NCI-H187 treated with DMSO at 0.1 percent for 48 hours (cell line): Measurements from ENCODE around the gene SLC25A33.

Experiments
- DNase-seq: peaks from one replicate; lab custom pipeline; 2025; lab: John Stamatoyannopoulos, UW

The SLC25A33 gene

DNA sequence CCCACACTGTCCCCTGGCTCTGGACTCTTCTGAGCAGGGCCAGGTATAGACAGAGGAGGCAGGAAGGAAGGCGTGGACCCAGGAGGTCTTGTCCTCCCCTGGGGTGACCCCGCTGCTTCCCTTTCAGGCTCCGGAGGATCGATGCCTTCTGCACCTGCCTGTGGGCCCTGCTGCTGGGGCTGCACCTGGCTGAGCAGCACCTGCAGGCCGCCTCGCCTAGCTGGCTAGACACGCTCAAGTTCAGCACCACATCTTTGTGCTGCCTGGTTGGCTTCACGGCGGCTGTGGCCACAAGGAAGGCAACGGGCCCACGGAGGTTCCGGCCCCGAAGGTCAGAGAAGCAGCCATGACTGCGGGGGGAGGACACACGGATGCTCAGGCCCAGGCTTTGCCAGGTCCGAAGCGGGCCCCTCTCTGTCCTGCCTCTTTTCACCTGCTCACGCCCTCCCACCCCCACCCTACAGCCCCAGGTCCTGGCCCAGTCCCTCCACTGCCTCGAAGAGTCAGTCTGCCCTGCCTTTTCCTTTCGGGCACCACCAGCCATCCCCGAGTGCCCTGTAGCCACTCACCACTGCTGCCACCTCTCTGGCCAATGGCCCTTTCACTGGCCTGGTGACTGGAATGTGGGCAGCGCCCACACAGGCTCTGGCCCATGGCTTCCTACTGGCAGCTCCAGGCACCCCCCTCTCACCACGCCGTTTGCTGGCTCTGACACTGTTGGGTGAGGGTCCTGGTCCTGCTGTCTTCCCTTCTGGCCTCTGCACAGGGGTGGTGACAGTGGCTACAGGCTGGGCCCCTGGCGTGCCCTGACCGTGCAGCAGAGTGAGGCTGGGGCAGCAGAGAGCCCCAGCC lies 62.9 kb downstream of the SLC25A33 start:
- DNase-seq = no peak

- DNase-seq = no peak
Measured at GRCh38 chr1:9602794-9603167, 63.5 kb downstream of the SLC25A33 start.

DNA sequence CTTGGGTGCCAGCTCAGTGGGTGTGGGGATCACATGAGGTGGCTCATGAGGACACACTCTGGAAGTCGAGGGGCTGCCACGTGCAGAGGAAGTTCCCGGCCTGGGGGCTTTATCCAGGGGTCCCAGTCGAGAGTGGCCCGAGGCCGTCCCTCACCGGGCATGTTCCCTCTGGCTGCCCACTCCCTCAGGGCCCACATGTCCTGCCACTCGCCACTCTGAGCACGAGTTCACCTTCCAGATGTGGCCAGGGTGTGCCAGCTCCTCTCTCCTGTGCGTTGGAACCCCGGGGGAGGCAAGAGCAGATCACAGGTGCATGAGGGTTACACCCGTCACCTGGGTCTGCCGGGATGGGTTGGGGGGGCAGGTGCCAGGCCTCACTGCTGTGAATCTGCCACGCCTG lies 64.0 kb downstream of the SLC25A33 start:
- DNase-seq = no peak

GRCh38 chr1:9603766-9604753 lies 64.8 kb downstream of the SLC25A33 start:
- DNase-seq = no peak

DNA sequence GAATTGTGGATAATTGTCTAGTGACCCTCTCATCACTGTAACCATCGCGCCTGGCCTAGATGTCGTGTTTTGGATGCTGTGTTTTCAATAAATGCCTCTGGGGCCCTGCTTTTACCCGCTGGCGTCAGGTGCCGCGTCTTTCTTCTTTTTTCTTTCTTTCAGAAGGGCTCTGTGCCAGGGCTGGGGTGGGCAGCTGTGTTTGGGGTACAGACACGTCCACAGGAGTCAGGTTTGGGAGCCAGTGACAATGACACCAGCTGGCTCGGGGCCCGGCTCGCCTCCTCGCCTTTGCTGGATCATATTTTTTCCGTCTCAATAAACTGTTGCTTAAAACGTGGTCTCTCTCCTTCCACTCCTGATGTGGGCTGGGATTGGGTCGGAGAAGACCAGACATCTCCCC lies 65.6 kb downstream of the SLC25A33 start:
- DNase-seq = no peak

DNA sequence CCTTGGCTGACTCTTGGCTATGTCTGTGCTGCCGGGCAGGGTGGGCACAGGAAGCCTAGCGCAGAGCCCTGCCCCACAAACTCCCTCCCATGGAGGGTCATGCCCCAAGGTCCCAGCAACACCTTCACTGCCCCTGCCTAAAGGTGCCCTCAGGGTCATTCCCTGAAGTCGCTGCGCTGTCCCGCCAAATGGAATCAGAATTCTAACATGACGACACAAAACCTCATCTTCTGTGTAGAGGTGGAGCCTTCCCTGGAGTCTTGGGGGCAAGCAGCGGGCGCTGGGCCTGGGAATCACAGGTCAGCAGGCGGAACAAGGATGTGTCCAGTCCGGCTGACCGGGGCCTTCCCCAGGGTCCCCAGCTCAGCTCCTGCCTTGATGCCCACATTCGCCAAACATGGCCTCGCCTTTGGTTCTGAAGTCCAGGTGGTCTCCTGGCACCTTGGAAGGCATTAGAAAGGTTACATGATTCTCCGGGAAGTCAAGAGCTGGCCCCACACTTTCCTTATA lies 66.7 kb downstream of the SLC25A33 start:
- DNase-seq = no peak

GRCh38 chr1:9606458-9606857 lies 67.2 kb downstream of the SLC25A33 start:
- no peak for DNase-seq

- DNase-seq = no peak
Measured at GRCh38 chr1:9606948-9607347, 67.7 kb downstream of the SLC25A33 start.

DNA sequence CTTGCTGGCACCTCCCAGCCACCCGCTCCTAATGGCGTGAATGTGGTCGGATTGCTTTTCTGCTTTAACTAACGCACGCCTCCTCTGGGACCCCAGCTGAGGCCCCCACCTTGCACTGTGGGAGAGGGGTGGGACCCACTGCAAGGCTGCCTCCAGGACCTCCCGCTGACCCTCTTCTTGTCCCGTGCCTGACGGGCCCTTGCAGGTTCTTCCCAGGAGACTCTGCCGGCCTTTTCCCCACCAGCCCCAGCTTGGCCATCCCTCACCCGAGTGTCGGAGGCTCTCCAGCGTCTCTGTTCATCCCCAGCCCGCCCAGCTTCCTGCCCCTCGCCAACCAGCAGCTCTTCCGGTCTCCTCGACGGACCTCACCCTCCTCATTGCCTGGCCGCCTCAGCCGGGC lies 68.1 kb downstream of the SLC25A33 start:
- DNase-seq = no peak

DNA sequence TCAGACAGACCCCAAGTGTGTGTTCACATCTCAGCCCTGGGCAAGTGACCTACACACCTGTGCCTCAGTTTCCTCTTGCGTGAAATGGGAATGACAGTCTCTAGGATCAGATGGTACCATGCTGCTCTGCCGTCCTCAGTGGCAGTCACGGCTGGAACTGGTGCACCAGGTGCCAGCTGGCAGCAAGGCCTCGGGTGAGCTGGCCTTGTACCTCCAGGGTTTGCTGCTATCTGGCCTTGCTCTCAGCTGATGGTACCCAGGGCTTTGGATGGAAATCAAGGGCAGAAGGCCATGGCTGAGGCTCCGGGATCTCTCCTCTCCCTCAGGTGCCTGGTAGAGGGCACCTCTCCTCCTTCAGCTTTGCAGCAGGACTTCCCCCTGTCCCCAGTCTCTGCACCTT lies 70.7 kb downstream of the SLC25A33 start:
- DNase-seq = no peak

- no peak for DNase-seq
Measured at GRCh38 chr1:9610548-9610947, 71.3 kb downstream of the SLC25A33 start.

GRCh38 chr1:9611716-9612115 lies 72.5 kb downstream of the SLC25A33 start:
- DNase-seq = no peak

GRCh38 chr1:9612162-9612845 lies 73.0 kb downstream of the SLC25A33 start:
- no peak for DNase-seq

DNA sequence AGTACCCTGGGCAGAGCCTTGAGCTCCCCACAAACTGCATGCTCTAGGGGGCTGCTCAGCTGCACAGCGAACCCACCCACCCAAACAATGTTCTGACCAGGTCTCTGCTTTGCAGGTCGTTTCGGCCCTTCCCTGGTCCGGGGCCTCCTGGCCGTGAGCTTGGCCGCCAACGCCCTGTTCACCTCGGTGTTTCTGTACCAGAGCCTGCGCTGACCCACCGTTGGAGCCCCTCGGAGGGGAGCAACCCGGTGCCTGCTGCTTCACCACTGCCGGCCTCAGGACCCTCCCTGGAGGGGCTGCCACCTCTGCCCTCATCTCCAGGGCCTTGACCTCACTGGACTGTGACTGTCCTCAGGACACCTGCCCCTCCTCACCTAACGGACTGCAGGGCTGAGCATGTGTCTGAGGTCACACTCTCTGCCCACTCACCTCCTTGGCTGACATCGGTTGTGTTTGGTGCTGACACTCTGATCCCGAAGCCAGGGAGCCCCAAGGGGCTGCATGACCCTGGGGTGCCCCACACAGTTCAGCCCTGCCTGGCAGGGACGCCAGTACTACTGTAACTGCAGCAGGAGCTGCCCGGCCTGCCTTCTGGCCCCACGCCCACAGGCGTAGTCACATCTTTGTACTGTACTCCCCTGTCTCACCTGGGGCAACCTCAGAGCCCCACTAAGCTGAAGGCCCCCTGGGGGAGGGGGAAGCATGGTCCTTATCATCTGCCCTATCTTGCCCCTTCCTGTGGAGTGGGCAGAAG lies 73.8 kb downstream of the SLC25A33 start:
- DNase-seq = no peak

DNA sequence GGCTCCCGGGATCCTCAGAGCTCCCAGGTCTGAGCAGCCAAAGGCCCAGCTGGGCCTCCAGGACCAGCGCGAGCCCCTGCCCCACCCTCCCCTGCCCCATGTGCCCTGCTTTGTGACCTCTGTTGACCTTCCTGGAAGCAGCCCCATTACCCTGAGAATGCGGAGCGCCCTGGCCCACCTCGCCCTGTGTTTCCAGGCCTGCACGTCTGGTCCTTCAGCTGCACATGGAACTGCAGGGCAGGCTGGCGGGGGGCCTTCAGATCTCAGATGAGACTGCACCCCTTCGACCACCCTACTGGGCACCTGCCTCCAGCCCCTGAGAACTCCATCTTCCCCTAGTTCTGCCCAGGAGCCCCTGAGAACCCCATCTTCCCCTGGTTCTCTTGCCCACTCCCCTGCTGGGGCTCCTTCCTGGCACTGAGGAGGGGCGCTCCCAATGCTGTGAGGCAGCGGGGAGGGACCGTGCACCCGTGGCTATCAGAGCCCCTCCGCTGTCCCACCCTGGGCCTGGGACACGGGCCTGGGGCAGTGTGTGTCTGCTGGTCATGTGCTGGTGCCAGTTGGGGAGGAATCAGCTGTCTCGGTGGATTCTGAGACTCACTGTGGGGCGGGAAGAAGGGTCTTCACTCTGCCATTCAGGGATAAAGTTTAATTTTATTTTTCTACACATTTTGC lies 74.5 kb downstream of the SLC25A33 start:
- no peak for DNase-seq

DNA sequence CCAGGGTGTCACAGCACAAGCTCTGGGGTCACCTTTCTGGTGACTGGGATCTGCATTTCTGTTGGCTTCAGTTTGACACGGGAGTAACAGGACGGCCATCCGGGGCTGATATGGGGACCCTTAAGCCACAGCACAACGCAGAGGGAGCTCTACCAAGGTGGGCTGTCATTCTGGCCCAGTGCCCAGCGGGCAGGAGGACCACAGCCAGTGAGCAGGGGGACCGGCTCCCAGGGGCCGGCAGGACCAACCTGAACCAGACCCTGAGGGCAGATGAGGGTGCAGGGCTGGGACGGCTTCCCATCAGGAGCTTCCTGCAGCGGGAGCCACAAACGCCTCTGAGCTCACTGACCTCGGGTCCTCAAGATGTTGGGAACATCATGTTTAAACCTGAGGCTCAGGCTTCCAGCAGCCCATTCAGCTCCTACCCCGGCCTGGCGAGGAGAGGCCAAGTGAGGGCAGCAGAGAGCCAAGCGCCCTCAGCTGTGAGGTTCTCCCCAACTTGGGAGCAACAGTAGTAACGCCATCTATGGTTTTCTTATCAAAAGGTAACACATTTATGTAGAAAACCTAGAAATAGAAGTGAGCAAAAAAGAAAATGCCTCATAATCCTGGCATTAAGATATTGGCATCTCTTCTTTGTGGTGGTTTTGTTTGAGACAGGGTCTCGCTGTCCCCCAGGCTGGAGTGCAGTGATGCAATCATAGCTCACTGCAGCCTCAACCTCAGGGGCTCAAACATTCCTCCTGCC lies 76.2 kb downstream of the SLC25A33 start:
- no peak for DNase-seq

DNA sequence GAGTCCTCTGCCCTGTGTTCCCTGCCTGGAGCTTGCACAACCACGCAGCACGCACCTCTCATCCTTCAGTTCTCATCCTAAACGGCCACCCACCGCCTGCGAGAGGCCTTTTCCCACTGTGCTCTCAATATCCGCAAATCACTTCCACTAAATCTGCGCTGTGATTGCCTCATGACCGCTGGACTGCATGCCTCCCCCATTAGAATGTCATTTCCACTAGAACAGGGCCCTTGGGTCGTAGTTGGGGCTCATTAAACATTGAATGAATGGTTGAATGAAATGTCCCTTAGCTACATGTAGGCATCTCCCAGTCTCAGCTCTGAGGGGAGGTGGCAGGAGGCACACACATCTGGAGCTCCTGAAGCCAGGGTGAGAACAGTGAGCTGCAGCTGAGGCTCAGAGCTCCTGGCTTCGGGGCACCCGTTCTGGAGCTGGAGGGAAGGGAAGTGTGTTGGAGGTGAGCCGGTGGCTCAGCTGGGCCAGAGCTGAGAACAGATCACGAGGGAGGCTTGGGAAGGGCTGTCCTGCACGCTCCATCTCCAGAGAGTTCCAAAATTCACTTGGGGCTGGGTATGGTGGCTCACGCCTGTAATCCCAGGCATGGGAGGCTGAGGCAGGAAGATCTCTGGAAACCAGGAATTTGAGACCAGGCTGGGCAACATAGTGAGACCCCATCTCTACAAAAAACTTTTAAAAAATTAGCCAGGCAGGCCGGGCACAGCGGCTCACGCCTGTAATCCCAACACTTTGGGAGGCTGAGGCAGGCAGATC lies 79.8 kb downstream of the SLC25A33 start:
- DNase-seq = no peak

DNA sequence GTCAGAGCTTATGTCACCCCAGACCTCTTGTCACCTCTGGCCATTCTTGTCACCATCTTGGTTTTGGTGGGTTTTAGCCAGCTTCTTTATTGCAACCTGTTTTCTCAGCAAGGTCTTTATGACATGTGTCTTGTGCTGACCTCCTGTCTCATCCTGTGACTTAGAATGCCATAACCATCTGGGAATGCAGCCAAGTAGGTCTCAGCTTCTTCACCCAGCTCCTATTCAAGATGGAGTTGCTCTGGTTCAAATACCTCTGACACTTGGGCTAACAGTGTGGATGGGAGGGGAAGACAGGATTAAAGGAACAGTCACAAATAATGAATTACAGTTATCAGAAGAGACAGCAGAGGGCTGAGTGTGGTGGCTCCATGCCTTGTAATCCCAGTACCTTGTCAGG lies 81.8 kb downstream of the SLC25A33 start:
- no peak for DNase-seq

DNA sequence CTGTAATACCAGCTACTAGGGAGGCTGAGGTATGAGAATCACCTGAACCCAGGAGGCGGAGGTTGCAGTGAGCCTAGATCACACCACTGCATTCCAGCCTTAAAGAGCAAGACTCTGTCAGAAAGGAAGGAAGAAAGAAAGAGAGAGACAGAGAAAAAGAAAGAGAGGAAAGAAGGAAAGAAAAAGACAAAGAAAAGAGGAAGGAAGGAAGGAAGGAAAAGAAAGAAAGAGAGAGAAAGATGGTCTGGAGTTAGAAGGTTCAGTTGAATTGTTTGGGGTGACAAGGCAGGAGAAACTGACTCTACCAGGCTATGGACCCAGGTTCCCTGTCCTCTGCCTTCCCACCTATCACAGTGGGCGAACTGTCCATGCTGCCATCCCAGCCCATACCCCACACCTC lies 84.8 kb downstream of the SLC25A33 start:
- no peak for DNase-seq
